Measurements from ENCODE around the gene IQCM.
A peak's percentile ranks its signal among the peaks of the same experiment; 100 is the strongest.

IQCM gene

GRCh38 chr4:149700272-149700671 is 115.4 kb downstream of the IQCM start:
- Histone ChIP-seq H3K27me3 (no peaks in the 10 kb centered on the region), H3K4me3 (ENCODE audit: low read depth, low read length) (no peak overlapping the region), H3K9me3 (no peaks in the 10 kb centered on the region), H3K4me1 (no peaks in the 10 kb centered on the region), H3K36me3 (no peaks in the 10 kb centered on the region)
- TF ChIP-seq CTCF (IDR thresholded peaks at IDR 0.05; ENCODE audit: low read depth, low read length): no peak
- no peak for DNase-seq

- no peak for TF ChIP-seq CTCF (IDR thresholded peaks at IDR 0.05; ENCODE audit: low read depth, low read length)
- no peaks in the 10 kb centered on the region for H3K9me3 ChIP-seq
- no peak overlapping the region for H3K4me3 ChIP-seq (ENCODE audit: low read depth, low read length)
- no peak for DNase-seq
- H3K4me1 ChIP-seq: no peaks in the 10 kb centered on the region
- no peaks in the 10 kb centered on the region for H3K36me3 ChIP-seq
- no peaks in the 10 kb centered on the region for H3K27me3 ChIP-seq
Measured at GRCh38 chr4:149699642-149700041, 116.0 kb downstream of the IQCM start.

- DNase-seq: no peak
- Histone ChIP-seq H3K36me3 (no peaks in the 10 kb centered on the region), H3K4me1 (no peaks in the 10 kb centered on the region), H3K27me3 (no peaks in the 10 kb centered on the region), H3K4me3 (ENCODE audit: low read depth, low read length) (no peak overlapping the region), H3K9me3 (no peaks in the 10 kb centered on the region)
- peak; percentile 43 for TF ChIP-seq CTCF (IDR thresholded peaks at IDR 0.05; ENCODE audit: low read depth, low read length)
Measured at GRCh38 chr4:149690726-149691125, 124.9 kb downstream of the IQCM start.

GRCh38 chr4:149684516-149684915 is 131.1 kb downstream of the IQCM start:
- H3K4me1 ChIP-seq: no peaks in the 10 kb centered on the region
- TF ChIP-seq CTCF (IDR thresholded peaks at IDR 0.05; ENCODE audit: low read depth, low read length): no peak

GRCh38 chr4:149676076-149676475 is 139.6 kb downstream of the IQCM start:
- H3K36me3 ChIP-seq: no peaks in the 10 kb centered on the region

More at GRCh38 chr4:149684516-149684915, 131.1 kb downstream of the IQCM start:
- Histone ChIP-seq H3K27me3 (no peaks in the 10 kb centered on the region), H3K9me3 (no peaks in the 10 kb centered on the region), H3K4me3 (ENCODE audit: low read depth, low read length) (no peak overlapping the region), H3K36me3 (no peaks in the 10 kb centered on the region)
- DNase-seq: no peak

GRCh38 chr4:149645790-149646189 is 169.9 kb downstream of the IQCM start:
- no peak for TF ChIP-seq CTCF (IDR thresholded peaks at IDR 0.05; ENCODE audit: low read depth, low read length)
- Histone ChIP-seq H3K36me3 (no peaks in the 10 kb centered on the region), H3K4me1 (no peaks in the 10 kb centered on the region), H3K4me3 (ENCODE audit: low read depth, low read length) (no peak overlapping the region), H3K27me3 (no peaks in the 10 kb centered on the region), H3K9me3 (no peaks in the 10 kb centered on the region)
- DNase-seq: no peak

More at GRCh38 chr4:149676076-149676475, 139.6 kb downstream of the IQCM start:
- Histone ChIP-seq H3K9me3 (no peaks in the 10 kb centered on the region), H3K27me3 (no peaks in the 10 kb centered on the region), H3K4me1 (no peaks in the 10 kb centered on the region), H3K4me3 (ENCODE audit: low read depth, low read length) (no peak overlapping the region)
- no peak for DNase-seq
- no peak for TF ChIP-seq CTCF (IDR thresholded peaks at IDR 0.05; ENCODE audit: low read depth, low read length)

Data from BE2C (cell line).